ENCODE data around the gene LSP1. TPM values are rescaled to one million over a fixed set of nuclear protein-coding genes. Genes with fewer than 3 reads are reported as not detected.

LSP1 gene
- total and polyA plus RNA-seq, 2 of the 4 experiments (the other 2 are of a cell fraction): not detected

DNA sequence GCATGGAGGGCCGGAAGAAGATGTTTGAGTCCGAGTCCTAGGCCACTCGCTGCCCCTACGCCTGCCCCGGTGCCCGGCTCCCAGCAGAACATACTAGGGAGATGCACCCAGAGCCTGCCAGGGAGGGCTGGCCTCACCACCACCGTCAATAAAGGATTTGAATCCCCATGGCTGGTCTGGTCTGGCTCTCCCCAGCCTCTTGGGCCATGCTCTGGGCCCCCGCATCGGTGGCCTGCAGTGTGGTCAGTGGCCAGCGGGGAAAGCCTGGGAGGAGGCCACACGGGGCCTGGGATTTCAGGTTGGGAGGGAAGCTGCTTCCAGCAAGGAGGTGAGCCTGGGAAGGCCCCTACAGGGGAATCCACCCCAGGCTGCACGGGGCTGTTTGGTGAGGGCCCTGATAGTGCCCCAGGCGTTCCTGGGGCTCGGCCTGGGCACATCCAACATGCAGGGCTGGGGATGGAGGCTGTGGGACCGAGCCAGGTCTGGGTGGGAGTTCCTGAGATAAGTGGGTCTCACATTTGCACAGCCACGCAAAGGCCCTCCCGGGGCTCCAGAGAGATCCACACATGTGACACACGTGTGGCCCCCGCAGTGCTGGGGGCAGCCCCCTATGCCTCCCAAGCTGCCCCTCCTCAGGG lies 11.3 kb upstream of the LSP1 start:
- no peaks in the 10 kb centered on the region for H4K20me1 ChIP-seq (ENCODE audit: insufficient read depth, low read length)
- no peak overlapping the region for H3K4me3 ChIP-seq (ENCODE audit: insufficient read depth, low read depth, low read length)
- H2AFZ ChIP-seq (replicated peaks; ENCODE audit: low read length, poor library complexity): no peak overlapping the region
- no peak overlapping the region for H2BK5ac ChIP-seq (ENCODE audit: low read depth, low read length, poor library complexity, severe bottlenecking)
- WGBS, 2 experiments (ENCODE audit: extremely low coverage in 2 of 2, insufficient read length in 1 of 2): 65% methylated on average over 4 of the region's 19 CpGs; no CpG with 5 or more reads in 1 of the 2 experiments
- H2AK9ac ChIP-seq (replicated peaks; ENCODE audit: low read depth, low read length, poor library complexity): no peak overlapping the region
- H3K27me3 ChIP-seq (ENCODE audit: control insufficient read depth, insufficient read depth, low read length): peaks cover 37% of the 10 kb centered on the region
- no peak for DNase-seq
- no peak overlapping the region for H4K5ac ChIP-seq (ENCODE audit: low read depth, low read length)
- dilution Hi-C loops (cut with HindIII; ENCODE audit: low sequenced_read_pairs, unreplicated experiment): no loop called here
- H3K79me1 ChIP-seq (ENCODE audit: low read depth in 1 of 2, low read length in 2 of 2): no peaks in the 10 kb centered on the region
- no peaks in the 10 kb centered on the region for H3K9me3 ChIP-seq (ENCODE audit: control insufficient read depth, insufficient read depth, low read length)
- H2BK15ac ChIP-seq (ENCODE audit: low read depth, low read length): no peak overlapping the region
- BruUV-seq (replicated peaks): no TSS peak
- H3K9ac ChIP-seq (ENCODE audit: low read depth, low read length): no peak overlapping the region
- in situ Hi-C loops (cut with MboI; ENCODE audit: low sequenced_read_pairs): no loop called here
- intact Hi-C loops (cut with micrococcal nuclease): no loop called here
- H3K4me1 ChIP-seq (ENCODE audit: control insufficient read depth, insufficient read depth, low read length): no peaks in the 10 kb centered on the region
- no peak overlapping the region for H4K91ac ChIP-seq (ENCODE audit: insufficient read depth, low read depth, low read length)
- H2BK20ac ChIP-seq (ENCODE audit: low read depth, low read length): no peak overlapping the region
- ATAC-seq (ENCODE audit: low read depth): no peak
- ChIA-PET CTCF (no interaction called here), POLR2A (ENCODE audit: unreplicated experiment) (no interaction called here)
- H3K18ac ChIP-seq (ENCODE audit: low read depth, low read length): no peak overlapping the region
- H3K23ac ChIP-seq (ENCODE audit: low read depth, low read length): no peak overlapping the region
- no peak overlapping the region for H4K8ac ChIP-seq (ENCODE audit: low read depth in 2 of 2, low read length in 2 of 2)
- no peaks in the 10 kb centered on the region for H3K36me3 ChIP-seq (ENCODE audit: control insufficient read depth, insufficient read depth, low read length)
- no peak overlapping the region for H3K4me2 ChIP-seq (ENCODE audit: low read depth, low read length)
- H3K4ac ChIP-seq (ENCODE audit: low read depth, low read length): no peak overlapping the region
- no peak overlapping the region for H2AK5ac ChIP-seq (ENCODE audit: low read depth, low read length)
- no peaks in the 10 kb centered on the region for H3K9me1 ChIP-seq (ENCODE audit: insufficient read depth, low read length)
- TF ChIP-seq SMC3 (IDR thresholded peaks at IDR 0.05; ENCODE audit: low read depth, low read length): no peak
- TF ChIP-seq CHD1 (IDR thresholded peaks at IDR 0.05; ENCODE audit: low read depth, low read length): no peak
- TF ChIP-seq, protein P1, sequence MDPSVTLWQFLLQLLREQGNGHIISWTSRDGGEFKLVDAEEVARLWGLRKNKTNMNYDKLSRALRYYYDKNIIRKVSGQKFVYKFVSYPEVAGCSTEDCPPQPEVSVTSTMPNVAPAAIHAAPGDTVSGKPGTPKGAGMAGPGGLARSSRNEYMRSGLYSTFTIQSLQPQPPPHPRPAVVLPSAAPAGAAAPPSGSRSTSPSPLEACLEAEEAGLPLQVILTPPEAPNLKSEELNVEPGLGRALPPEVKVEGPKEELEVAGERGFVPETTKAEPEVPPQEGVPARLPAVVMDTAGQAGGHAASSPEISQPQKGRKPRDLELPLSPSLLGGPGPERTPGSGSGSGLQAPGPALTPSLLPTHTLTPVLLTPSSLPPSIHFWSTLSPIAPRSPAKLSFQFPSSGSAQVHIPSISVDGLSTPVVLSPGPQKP (IDR thresholded peaks at IDR 0.05; ENCODE audit: borderline replicate concordance, low read depth, low read length): no peak
- no peak for TF ChIP-seq BHLHE40 (IDR thresholded peaks at IDR 0.05; ENCODE audit: low read depth, low read length)
- TF ChIP-seq MXI1 (IDR thresholded peaks at IDR 0.05; ENCODE audit: borderline replicate concordance, low read depth, low read length): no peak
- no peak for TF ChIP-seq RFX5 (IDR thresholded peaks at IDR 0.05; ENCODE audit: low read depth, low read length)
- TF ChIP-seq MAFK (IDR thresholded peaks at IDR 0.05; ENCODE audit: low read depth, low read length): no peak
- TF ChIP-seq MAZ (IDR thresholded peaks at IDR 0.05; ENCODE audit: borderline replicate concordance, low read depth, low read length): no peak
- TF ChIP-seq FOS (IDR thresholded peaks at IDR 0.05; ENCODE audit: low read depth, low read length): no peak
- TF ChIP-seq, protein P2, sequence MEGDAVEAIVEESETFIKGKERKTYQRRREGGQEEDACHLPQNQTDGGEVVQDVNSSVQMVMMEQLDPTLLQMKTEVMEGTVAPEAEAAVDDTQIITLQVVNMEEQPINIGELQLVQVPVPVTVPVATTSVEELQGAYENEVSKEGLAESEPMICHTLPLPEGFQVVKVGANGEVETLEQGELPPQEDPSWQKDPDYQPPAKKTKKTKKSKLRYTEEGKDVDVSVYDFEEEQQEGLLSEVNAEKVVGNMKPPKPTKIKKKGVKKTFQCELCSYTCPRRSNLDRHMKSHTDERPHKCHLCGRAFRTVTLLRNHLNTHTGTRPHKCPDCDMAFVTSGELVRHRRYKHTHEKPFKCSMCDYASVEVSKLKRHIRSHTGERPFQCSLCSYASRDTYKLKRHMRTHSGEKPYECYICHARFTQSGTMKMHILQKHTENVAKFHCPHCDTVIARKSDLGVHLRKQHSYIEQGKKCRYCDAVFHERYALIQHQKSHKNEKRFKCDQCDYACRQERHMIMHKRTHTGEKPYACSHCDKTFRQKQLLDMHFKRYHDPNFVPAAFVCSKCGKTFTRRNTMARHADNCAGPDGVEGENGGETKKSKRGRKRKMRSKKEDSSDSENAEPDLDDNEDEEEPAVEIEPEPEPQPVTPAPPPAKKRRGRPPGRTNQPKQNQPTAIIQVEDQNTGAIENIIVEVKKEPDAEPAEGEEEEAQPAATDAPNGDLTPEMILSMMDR (conservative IDR thresholded peaks at IDR 0.05; ENCODE audit: low read depth, low read length): no peak
- no peak for TF ChIP-seq CEBPB (IDR thresholded peaks at IDR 0.05; ENCODE audit: low read depth, low read length)
- TF ChIP-seq, protein P3, sequence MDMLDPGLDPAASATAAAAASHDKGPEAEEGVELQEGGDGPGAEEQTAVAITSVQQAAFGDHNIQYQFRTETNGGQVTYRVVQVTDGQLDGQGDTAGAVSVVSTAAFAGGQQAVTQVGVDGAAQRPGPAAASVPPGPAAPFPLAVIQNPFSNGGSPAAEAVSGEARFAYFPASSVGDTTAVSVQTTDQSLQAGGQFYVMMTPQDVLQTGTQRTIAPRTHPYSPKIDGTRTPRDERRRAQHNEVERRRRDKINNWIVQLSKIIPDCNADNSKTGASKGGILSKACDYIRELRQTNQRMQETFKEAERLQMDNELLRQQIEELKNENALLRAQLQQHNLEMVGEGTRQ (IDR thresholded peaks at IDR 0.05; ENCODE audit: low read depth, low read length): no peak
- no peak for TF ChIP-seq POLR2A (IDR thresholded peaks at IDR 0.05; ENCODE audit: low read depth, low read length)
- TF ChIP-seq RAD21 (IDR thresholded peaks at IDR 0.05; ENCODE audit: low read length): no peak
- H2BK120ac ChIP-seq (ENCODE audit: low read depth, low read length): no peak overlapping the region
- no peak overlapping the region for H3K56ac ChIP-seq (ENCODE audit: extremely low read depth, insufficient read depth, low read length)
- H3K14ac ChIP-seq (replicated peaks; ENCODE audit: low read depth, low read length): no peak overlapping the region
- H3K27ac ChIP-seq (ENCODE audit: insufficient read depth, low read length): no peak overlapping the region
